ENCODE results near the gene MALRD1. TPM values are rescaled to one million over a fixed set of nuclear protein-coding genes. Genes with fewer than 3 reads are reported as not detected.

MALRD1 gene
- total RNA-seq, 1 donor from 2014 or later = 0.28 TPM

- Mint-ChIP-seq H3K4me3 (ENCODE audit: unreplicated experiment) (no peak overlapping the region), H3K4me1 (ENCODE audit: unreplicated experiment) (peaks cover 12% of the 10 kb centered on the region), H3K27me3 (ENCODE audit: unreplicated experiment) (peaks cover 1% of the 10 kb centered on the region), H3K27ac (ENCODE audit: unreplicated experiment) (no peak overlapping the region), H3K9me3 (ENCODE audit: unreplicated experiment) (no peaks in the 10 kb centered on the region), H3K36me3 (ENCODE audit: low read depth, unreplicated experiment) (no peaks in the 10 kb centered on the region)
- no peak for DNase-seq (ENCODE audit: low spot score)
- TF ChIP-seq CTCF (IDR thresholded peaks at IDR 0.05; ENCODE audit: unreplicated experiment) = no peak
Observed at GRCh38 chr10:19302117-19302516, 253.5 kb downstream of the MALRD1 start.

GRCh38 chr10:19310066-19310465 is 261.5 kb downstream of the MALRD1 start:
- Mint-ChIP-seq H3K36me3 (ENCODE audit: low read depth, unreplicated experiment) (no peaks in the 10 kb centered on the region), H3K9me3 (ENCODE audit: unreplicated experiment) (no peaks in the 10 kb centered on the region), H3K4me1 (ENCODE audit: unreplicated experiment) (peaks cover 6% of the 10 kb centered on the region), H3K4me3 (ENCODE audit: unreplicated experiment) (no peak overlapping the region), H3K27ac (ENCODE audit: unreplicated experiment) (no peak overlapping the region), H3K27me3 (ENCODE audit: unreplicated experiment) (no peaks in the 10 kb centered on the region)
- DNase-seq (ENCODE audit: low spot score) = no peak
- no peak for TF ChIP-seq CTCF (IDR thresholded peaks at IDR 0.05; ENCODE audit: unreplicated experiment)

- Mint-ChIP-seq H3K4me3 (ENCODE audit: unreplicated experiment) (no peak overlapping the region), H3K27me3 (ENCODE audit: unreplicated experiment) (no peaks in the 10 kb centered on the region), H3K36me3 (ENCODE audit: low read depth, unreplicated experiment) (no peaks in the 10 kb centered on the region), H3K4me1 (ENCODE audit: unreplicated experiment) (no peaks in the 10 kb centered on the region), H3K27ac (ENCODE audit: unreplicated experiment) (no peak overlapping the region), H3K9me3 (ENCODE audit: unreplicated experiment) (no peaks in the 10 kb centered on the region)
- DNase-seq (ENCODE audit: low spot score) = no peak
- no peak for TF ChIP-seq CTCF (IDR thresholded peaks at IDR 0.05; ENCODE audit: unreplicated experiment)
Observed at GRCh38 chr10:19316204-19316870, 267.7 kb downstream of the MALRD1 start.

- Mint-ChIP-seq H3K36me3 (ENCODE audit: low read depth, unreplicated experiment) (no peaks in the 10 kb centered on the region), H3K27me3 (ENCODE audit: unreplicated experiment) (no peaks in the 10 kb centered on the region), H3K9me3 (ENCODE audit: unreplicated experiment) (no peaks in the 10 kb centered on the region), H3K27ac (ENCODE audit: unreplicated experiment) (no peak overlapping the region), H3K4me3 (ENCODE audit: unreplicated experiment) (no peak overlapping the region), H3K4me1 (ENCODE audit: unreplicated experiment) (no peaks in the 10 kb centered on the region)
- no peak for TF ChIP-seq CTCF (IDR thresholded peaks at IDR 0.05; ENCODE audit: unreplicated experiment)
- no peak for DNase-seq (ENCODE audit: low spot score)
Observed at GRCh38 chr10:19317952-19318351, 269.4 kb downstream of the MALRD1 start.

GRCh38 chr10:19325581-19325980 is 277.0 kb downstream of the MALRD1 start:
- no peaks in the 10 kb centered on the region for H3K36me3 Mint-ChIP-seq (ENCODE audit: low read depth, unreplicated experiment)
- H3K4me3 Mint-ChIP-seq (ENCODE audit: unreplicated experiment) = no peak overlapping the region
- no peak overlapping the region for H3K27ac Mint-ChIP-seq (ENCODE audit: unreplicated experiment)
- TF ChIP-seq CTCF (IDR thresholded peaks at IDR 0.05; ENCODE audit: unreplicated experiment) = no peak
- H3K4me1 Mint-ChIP-seq (ENCODE audit: unreplicated experiment) = no peaks in the 10 kb centered on the region
- no peak for DNase-seq (ENCODE audit: low spot score)
- no peaks in the 10 kb centered on the region for H3K27me3 Mint-ChIP-seq (ENCODE audit: unreplicated experiment)
- no peaks in the 10 kb centered on the region for H3K9me3 Mint-ChIP-seq (ENCODE audit: unreplicated experiment)
